Measurements from ENCODE around the gene SEMA6A. TPM values are rescaled to one million over a fixed set of nuclear protein-coding genes. Genes with fewer than 3 reads are reported as not detected.

The SEMA6A gene
- total and polyA plus RNA-seq, 4 donors: 3.7 to 11.4 (median 5.6) TPM

- no peak for DNase-seq (ENCODE audit: low spot score)
- H3K4me1 ChIP-seq (ENCODE audit: control insufficient read depth in 4 of 4, insufficient read depth in 4 of 4, low read length in 3 of 4): no peaks in the 10 kb centered on the region
- no peak overlapping the region for H3K9ac ChIP-seq (ENCODE audit: low read depth in 1 of 2, low read length in 2 of 2)
- H3K27me3 ChIP-seq (ENCODE audit: control insufficient read depth in 4 of 4, insufficient read depth in 4 of 4, low read length in 3 of 4): no peaks in the 10 kb centered on the region
- 91% methylated on average over 1 of the region's 1 CpG for WGBS
- TF ChIP-seq CTCF (IDR thresholded peaks at IDR 0.05; ENCODE audit: low read depth, low read length, missing input control): no peak
- TF ChIP-seq MAX (IDR thresholded peaks at IDR 0.05): no peak
- TF ChIP-seq YY1 (IDR thresholded peaks at IDR 0.05): no peak
- TF ChIP-seq GABPA (IDR thresholded peaks at IDR 0.05 in 1 of 2, conservative IDR thresholded peaks at IDR 0.05 in 1 of 2): no peak
- TF ChIP-seq RAD21 (IDR thresholded peaks at IDR 0.05): no peak
- TF ChIP-seq ZBTB33 (IDR thresholded peaks at IDR 0.05): no peak
- TF ChIP-seq RXRA (IDR thresholded peaks at IDR 0.05): no peak
- no peak for TF ChIP-seq NR2F2 (IDR thresholded peaks at IDR 0.05)
- no peak for TF ChIP-seq FOXA2 (IDR thresholded peaks at IDR 0.05)
- no peak for TF ChIP-seq SP1 (IDR thresholded peaks at IDR 0.05)
- TF ChIP-seq FOXA1 (IDR thresholded peaks at IDR 0.05): no peak
- TF ChIP-seq ATF3 (IDR thresholded peaks at IDR 0.05): no peak
- TF ChIP-seq REST (IDR thresholded peaks at IDR 0.05): no peak
- TF ChIP-seq EGR1 (IDR thresholded peaks at IDR 0.05; ENCODE audit: low read depth in 2 of 2): no peak
- TF ChIP-seq TAF1 (conservative IDR thresholded peaks at IDR 0.05): no peak
- no peak for TF ChIP-seq HNF4G (IDR thresholded peaks at IDR 0.05)
- TF ChIP-seq JUND (IDR thresholded peaks at IDR 0.05): no peak
- TF ChIP-seq HNF4A (conservative IDR thresholded peaks at IDR 0.05): no peak
- no peaks in the 10 kb centered on the region for H3K36me3 ChIP-seq (ENCODE audit: control insufficient read depth in 4 of 4, insufficient read depth in 3 of 4, low read depth in 1 of 4, low read length in 3 of 4)
- H3K4me3 ChIP-seq (ENCODE audit: low read depth in 1 of 3, low read length in 3 of 3): no peak overlapping the region
- H3K27ac ChIP-seq (ENCODE audit: low read depth in 1 of 2, low read length in 2 of 2): no peak overlapping the region
- H3K9me3 ChIP-seq (ENCODE audit: control insufficient read depth in 4 of 4, low read length in 3 of 4): no peaks in the 10 kb centered on the region
Measured at GRCh38 chr5:116482394-116482793, 92.2 kb downstream of the SEMA6A start.

Data from liver (tissue), 9 donors.